HCT116 (cell line): ENCODE data around the gene VAMP1. TPM values are rescaled to one million over a fixed set of nuclear protein-coding genes. Genes with fewer than 3 reads are reported as not detected.

Source experiments
- ATAC-seq: fragments of 200-7000 bp; cut with Tn5 transposase; 2 replicates; pipeline ENCODE4 v1.9.1; 2020; ENCODE audit warnings: mild to moderate bottlenecking, moderate library complexity
- BruUV-seq: library from RNA; stranded (reverse); fragments of 400-500 nt; replicated peaks from 2 replicates; lab custom pipeline; 2021; lab: Mats Ljungman, UMichigan
- CTCF ChIA-PET: fragments of 300-600 bp; sonication (Branson Sonifier 250); formaldehyde crosslinking; loops from one replicate; lab custom pipeline; 2021; ENCODE audit warnings: antibody characterized with exemption; lab: Charles Lee
- POLR2A ChIA-PET: fragments of 300-600, 350-600 bp; sonication (Branson Sonifier 250); formaldehyde crosslinking; loops from one replicate; lab custom pipeline; 2021; ENCODE audit warnings: antibody characterized with exemption; lab: Charles Lee
- RAD21 ChIA-PET, 2 experiments: fragments of 300-600 bp; sonication (Branson Sonifier 250); formaldehyde crosslinking; loops; one replicate each; lab custom pipeline; 2023; ENCODE audit warnings: low total read pairs in 2 of 2; ENCODE audit not compliant: uncharacterized antibody in 2 of 2, unreplicated experiment in 2 of 2, low non-redundant PET in 1 of 2; lab: Charles Lee
- DNase-seq: peaks from one replicate; pipeline ENCODE4 v3.0.0-alpha.2; 2010; ENCODE audit warnings: low read depth, low spot score
- H2AFZ ChIP-seq: fragments of 200-600 bp; shearing (Covaris generic), sonication (generic); 2 replicates; pipeline ENCODE4 v1.6.1; 2017; ENCODE audit warnings: low read depth, mixed run types, mixed read lengths, antibody characterized with exemption, low read length; ENCODE audit not compliant: poor library complexity, severe bottlenecking
- H3K27ac ChIP-seq: 2 replicates; pipeline ENCODE4 v1.5.1; 2012; ENCODE audit warnings: low read depth, low read length
- H3K27me3 ChIP-seq: fragments of 200-600 bp; sonication (generic); 2 replicates; pipeline ENCODE4 v1.6.1; 2016; ENCODE audit warnings: mixed run types, low read length, mixed read lengths; ENCODE audit not compliant: insufficient read depth
- H3K36me3 ChIP-seq, 2 experiments: fragments of 200-500 bp in 1 of 2; fragments of 200-600 bp in 1 of 2; sonication (Bioruptor generic) in 1 of 2; sonication (generic) in 1 of 2; 2 replicates each; pipeline versions ENCODE4 v1.5.1 to v1.6.1; 2014 to 2016; ENCODE audit warnings: low read length in 2 of 2, inconsistent platforms in 1 of 2, mixed read lengths in 1 of 2, mixed run types in 1 of 2; ENCODE audit not compliant: insufficient read depth in 2 of 2, control insufficient read depth in 1 of 2
- H3K4me1 ChIP-seq, 2 experiments: fragments of 200-600 bp in 1 of 2; sonication (generic) in 1 of 2; 2 replicates each; pipeline versions ENCODE4 v1.5.1 to v1.6.1; 2012 to 2017; ENCODE audit warnings: low read length in 2 of 2, inconsistent platforms in 1 of 2, mild to moderate bottlenecking in 1 of 2, mixed read lengths in 1 of 2, mixed run types in 1 of 2, moderate library complexity in 1 of 2; ENCODE audit not compliant: insufficient read depth in 2 of 2, control insufficient read depth in 1 of 2
- H3K4me2 ChIP-seq: fragments of 200-600 bp; sonication (generic); 2 replicates; pipeline ENCODE4 v1.6.1; 2017; ENCODE audit warnings: mixed run types, low read length, mixed read lengths
- H3K4me3 ChIP-seq, 2 experiments: fragments of 200-600 bp in 1 of 2; sonication (generic) in 1 of 2; replicated peaks in 1 of 2; 2 replicates each; pipeline ENCODE4 v1.5.1; 2011 to 2016; ENCODE audit warnings: low read length in 2 of 2, control low read depth in 1 of 2, low read depth in 1 of 2, mild to moderate bottlenecking in 1 of 2, mixed read lengths in 1 of 2, mixed run types in 1 of 2
- H3K79me2 ChIP-seq: fragments of 200-600 bp; sonication (generic); 2 replicates; pipeline ENCODE4 v1.6.1; 2017; ENCODE audit warnings: mild to moderate bottlenecking, mixed run types, low read length, moderate library complexity, mixed read lengths; ENCODE audit not compliant: insufficient read depth
- H3K9ac ChIP-seq: fragments of 200-600 bp; sonication (generic); 2 replicates; pipeline ENCODE4 v1.6.1; 2016; ENCODE audit warnings: low read length, mixed read lengths
- H3K9me2 ChIP-seq: fragments of 200-600 bp; sonication (generic), shearing (Covaris generic); 2 replicates; pipeline ENCODE4 v1.6.1; 2017; ENCODE audit warnings: mixed run types, mild to moderate bottlenecking, moderate library complexity; ENCODE audit not compliant: insufficient read depth
- H3K9me3 ChIP-seq, 2 experiments: fragments of 200-500 bp in 1 of 2; fragments of 200-600 bp in 1 of 2; sonication (Bioruptor generic) in 1 of 2; sonication (generic) in 1 of 2; 2 replicates each; pipeline ENCODE4 v1.6.1; 2014 to 2017; ENCODE audit warnings: low read length in 2 of 2, mixed read lengths in 2 of 2, inconsistent platforms in 1 of 2, low read depth in 1 of 2, mild to moderate bottlenecking in 1 of 2, mixed run types in 1 of 2, moderate library complexity in 1 of 2; ENCODE audit not compliant: control insufficient read depth in 1 of 2, insufficient read depth in 1 of 2
- H4K20me1 ChIP-seq: fragments of 200-600 bp; sonication (generic), shearing (Covaris generic); 2 replicates; pipeline ENCODE4 v1.6.1; 2017; ENCODE audit warnings: mixed run types, mild to moderate bottlenecking, moderate library complexity; ENCODE audit not compliant: insufficient read depth
- CBX3 ChIP-seq: IDR thresholded peaks from 2 replicates; pipeline ENCODE4 v1.6.1; 2012; ENCODE audit warnings: low read depth
- CEBPB ChIP-seq: IDR thresholded peaks from 2 replicates; pipeline ENCODE4 v1.6.1; 2012; ENCODE audit warnings: low read depth
- CTCF ChIP-seq, 3 experiments: fragments of 200-600 bp in 1 of 3; sonication (generic) in 1 of 3; IDR thresholded peaks in 2 of 3; conservative IDR thresholded peaks in 1 of 3; 2 replicates each; pipeline ENCODE4 v1.5.1; 2012 to 2017; ENCODE audit warnings: low read depth in 2 of 3, low read length in 2 of 3, antibody characterized with exemption in 1 of 3, borderline replicate concordance in 1 of 3, control low read depth in 1 of 3, mild to moderate bottlenecking in 1 of 3, mixed read lengths in 1 of 3, mixed run types in 1 of 3, moderate library complexity in 1 of 3; ENCODE audit not compliant: insufficient read depth in 1 of 3
- EGR1 ChIP-seq: IDR thresholded peaks from 2 replicates; pipeline ENCODE4 v1.6.1; 2012; ENCODE audit warnings: low read depth
- EZH2 ChIP-seq: fragments of 200-600 bp; sonication (generic); IDR thresholded peaks from 2 replicates; pipeline ENCODE4 v1.6.1; 2017; ENCODE audit warnings: antibody characterized with exemption, mixed run types
- EZH2phosphoT487 ChIP-seq: fragments of 200-600 bp; IDR thresholded peaks from 2 replicates; pipeline ENCODE4 v1.6.1; 2018; ENCODE audit warnings: antibody characterized with exemption, borderline replicate concordance
- FOSL1 ChIP-seq: IDR thresholded peaks from 2 replicates; pipeline ENCODE4 v1.6.1; 2012; ENCODE audit warnings: low read depth
- JUND ChIP-seq: IDR thresholded peaks from 2 replicates; pipeline ENCODE4 v1.6.1; 2012
- POLR2A ChIP-seq: IDR thresholded peaks from 2 replicates; pipeline ENCODE4 v1.7.0; 2011; ENCODE audit warnings: borderline replicate concordance; ENCODE audit not compliant: insufficient read depth, insufficient read length; ENCODE audit errors: extremely low read depth
- POLR2AphosphoS5 ChIP-seq: IDR thresholded peaks from 2 replicates; pipeline ENCODE4 v1.6.1; 2011; ENCODE audit warnings: mild to moderate bottlenecking, low read depth, low read length, moderate library complexity
- RAD21 ChIP-seq: IDR thresholded peaks from 2 replicates; pipeline ENCODE4 v1.6.1; 2012; ENCODE audit warnings: low read depth, mild to moderate bottlenecking
- SP1 ChIP-seq: IDR thresholded peaks from 2 replicates; pipeline ENCODE4 v1.6.1; 2012; ENCODE audit warnings: low read depth
- SRF ChIP-seq: IDR thresholded peaks from 2 replicates; pipeline ENCODE4 v1.6.1; 2012; ENCODE audit warnings: low read depth
- TCF7L2 ChIP-seq: IDR thresholded peaks from 2 replicates; pipeline ENCODE4 v1.7.0; 2011; ENCODE audit warnings: borderline replicate concordance, inconsistent platforms; ENCODE audit not compliant: insufficient read depth, insufficient read length; ENCODE audit errors: extremely low read depth
- YY1 ChIP-seq: IDR thresholded peaks from 2 replicates; pipeline ENCODE4 v1.6.1; 2011; ENCODE audit warnings: low read length, low read depth, moderate library complexity, mild to moderate bottlenecking; ENCODE audit not compliant: insufficient replicate concordance; ENCODE audit errors: extremely low read depth
- ZFX ChIP-seq: fragments of 450-650 bp; IDR thresholded peaks from 2 replicates; pipeline ENCODE4 v1.6.1; 2017
- ZNF274 ChIP-seq: fragments of 200-500 bp; sonication (Bioruptor generic); IDR thresholded peaks from 2 replicates; pipeline ENCODE4 v1.6.1; 2014; ENCODE audit warnings: mild to moderate bottlenecking, low read depth, low read length, inconsistent platforms
- intact Hi-C: fragments of 100-400 bp; cut with micrococcal nuclease; formaldehyde crosslinking; loops from 2 replicates; pipeline ENCODE4 v1.10.0; 2022
- total RNA-seq: library from RNA; stranded (reverse); gene quantifications from one replicate; pipeline ENCODE4 v1.2.1, GENCODE V29; 2021; ENCODE audit not compliant: unreplicated experiment
- TF ChIP-seq, protein P1 (sequence below): IDR thresholded peaks from 2 replicates; pipeline ENCODE4 v1.6.1; 2012; ENCODE audit warnings: low read depth

VAMP1 gene
- total RNA-seq, 1 experiment from 2014 or later = 12.1 TPM

- POLR2A ChIA-PET = interaction anchor here (1.0 to 1.5 kb wide), 2 partner anchors 128 to 138 kb away, joined by 3 to 7 read pairs; no protein-coding TSS in a partner anchor
- ATAC-seq (no peak), DNase-seq (no peak)
- CTCF ChIA-PET = interaction anchor here (1.3 to 2.1 kb wide), 6 partner anchors 41 to 476 kb away, joined by 5 to 46 read pairs (median 16); no protein-coding TSS in a partner anchor
- Histone ChIP-seq H2AFZ (no peak overlapping the region), H4K20me1 (no peaks in the 10 kb centered on the region), H3K4me2 (no peak overlapping the region), H3K9ac (no peak overlapping the region), H3K4me1 (peaks cover 1 to 6% of the 10 kb centered on the region in 2 experiments; a peak in 3 of 4 replicates), H3K4me3 (no peak overlapping the region), H3K9me3 (no peaks in the 10 kb centered on the region), H3K27ac (no peak overlapping the region), H3K79me2 (no peaks in the 10 kb centered on the region), H3K36me3 (peaks cover 14 to 31% of the 10 kb centered on the region in 2 experiments; a peak in 3 of 4 replicates), H3K27me3 (no peaks in the 10 kb centered on the region), H3K9me2 (no peaks in the 10 kb centered on the region)
- no peak for TF ChIP-seq EZH2
- no peak for TF ChIP-seq POLR2AphosphoS5
- TF ChIP-seq, protein P1, sequence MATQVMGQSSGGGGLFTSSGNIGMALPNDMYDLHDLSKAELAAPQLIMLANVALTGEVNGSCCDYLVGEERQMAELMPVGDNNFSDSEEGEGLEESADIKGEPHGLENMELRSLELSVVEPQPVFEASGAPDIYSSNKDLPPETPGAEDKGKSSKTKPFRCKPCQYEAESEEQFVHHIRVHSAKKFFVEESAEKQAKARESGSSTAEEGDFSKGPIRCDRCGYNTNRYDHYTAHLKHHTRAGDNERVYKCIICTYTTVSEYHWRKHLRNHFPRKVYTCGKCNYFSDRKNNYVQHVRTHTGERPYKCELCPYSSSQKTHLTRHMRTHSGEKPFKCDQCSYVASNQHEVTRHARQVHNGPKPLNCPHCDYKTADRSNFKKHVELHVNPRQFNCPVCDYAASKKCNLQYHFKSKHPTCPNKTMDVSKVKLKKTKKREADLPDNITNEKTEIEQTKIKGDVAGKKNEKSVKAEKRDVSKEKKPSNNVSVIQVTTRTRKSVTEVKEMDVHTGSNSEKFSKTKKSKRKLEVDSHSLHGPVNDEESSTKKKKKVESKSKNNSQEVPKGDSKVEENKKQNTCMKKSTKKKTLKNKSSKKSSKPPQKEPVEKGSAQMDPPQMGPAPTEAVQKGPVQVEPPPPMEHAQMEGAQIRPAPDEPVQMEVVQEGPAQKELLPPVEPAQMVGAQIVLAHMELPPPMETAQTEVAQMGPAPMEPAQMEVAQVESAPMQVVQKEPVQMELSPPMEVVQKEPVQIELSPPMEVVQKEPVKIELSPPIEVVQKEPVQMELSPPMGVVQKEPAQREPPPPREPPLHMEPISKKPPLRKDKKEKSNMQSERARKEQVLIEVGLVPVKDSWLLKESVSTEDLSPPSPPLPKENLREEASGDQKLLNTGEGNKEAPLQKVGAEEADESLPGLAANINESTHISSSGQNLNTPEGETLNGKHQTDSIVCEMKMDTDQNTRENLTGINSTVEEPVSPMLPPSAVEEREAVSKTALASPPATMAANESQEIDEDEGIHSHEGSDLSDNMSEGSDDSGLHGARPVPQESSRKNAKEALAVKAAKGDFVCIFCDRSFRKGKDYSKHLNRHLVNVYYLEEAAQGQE = no peak
- TF ChIP-seq CEBPB = no peak
- no peak for TF ChIP-seq CBX3
- no peak for TF ChIP-seq ZNF274
- TF ChIP-seq ZFX = no peak
- no peak for TF ChIP-seq SRF
- TF ChIP-seq EGR1 = no peak
- no peak for TF ChIP-seq POLR2A
- no peak for TF ChIP-seq RAD21
- no peak for TF ChIP-seq SP1
- TF ChIP-seq FOSL1 = no peak
- no peak for TF ChIP-seq TCF7L2
- TF ChIP-seq CTCF (IDR thresholded peaks at IDR 0.05 in 2 of 3, conservative IDR thresholded peaks at IDR 0.05 in 1 of 3; ENCODE audit: borderline replicate concordance in 1 of 3, insufficient read depth in 1 of 3, low read depth in 2 of 3, low read length in 2 of 3) = no peak
- TF ChIP-seq JUND = no peak
- no peak for TF ChIP-seq EZH2phosphoT487
- no peak for TF ChIP-seq YY1
- RAD21 ChIA-PET = interaction anchor here (0.9 to 1.7 kb wide), 4 partner anchors 41 to 476 kb away, joined by 4 to 9 read pairs (median 5); no protein-coding TSS in a partner anchor
- BruUV-seq = no TSS peak
- intact Hi-C loops = loop anchor here (2.0 kb wide), 1 partner anchor 402 kb away; no protein-coding TSS in a partner anchor
Observed at GRCh38 chr12:6464531-6464930, 5.9 kb downstream of the VAMP1 start.
